ENCODE measurements around the gene NUPR1.
"Not testable (repeated sequence)": the region's sequence is repeated elsewhere in the genome, so short reads cannot be mapped to it uniquely, and the experiment has no call there.

Gene NUPR1

DNA sequence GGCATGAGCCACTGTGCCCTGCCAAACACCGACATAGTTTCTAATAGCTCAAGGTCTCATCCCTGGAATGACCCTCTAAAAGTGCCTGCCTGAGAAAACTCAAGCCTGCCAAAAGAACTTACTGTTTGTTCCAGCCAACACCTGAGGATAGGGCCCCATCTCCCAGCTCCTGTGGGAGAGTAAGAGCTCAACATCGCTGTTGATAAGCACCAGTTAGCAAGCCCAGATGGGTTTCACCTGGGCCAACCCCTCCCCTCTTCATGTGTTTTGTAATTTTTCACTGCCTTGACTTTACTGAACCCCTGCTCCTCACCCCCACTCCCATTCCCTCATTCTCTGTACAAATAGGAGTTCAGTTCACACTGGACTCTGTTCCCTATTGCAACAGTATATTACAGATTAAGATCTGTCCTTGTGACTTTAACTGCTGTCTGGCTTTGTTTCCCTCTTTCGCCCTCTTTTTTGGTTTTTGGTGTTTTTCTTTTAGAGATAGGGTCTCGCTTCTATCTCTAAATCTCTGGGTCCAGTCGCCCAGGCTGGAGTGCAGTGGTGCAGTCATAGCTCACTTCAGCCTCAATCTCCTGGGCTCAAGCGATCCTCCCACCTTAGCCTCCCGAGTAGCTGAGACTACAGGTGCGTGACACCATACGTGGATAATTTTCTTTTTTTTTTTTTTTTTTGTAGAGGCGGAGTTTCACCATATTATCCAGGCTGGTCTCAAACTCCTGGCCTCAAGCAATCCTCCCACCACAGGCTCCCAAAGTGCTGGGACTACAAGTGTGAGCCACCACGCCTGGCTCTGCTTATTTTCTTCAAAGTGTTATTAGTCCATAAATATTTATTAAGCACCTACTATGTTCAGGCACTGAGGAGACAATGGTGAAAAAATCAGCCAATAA is 12.3 kb downstream of the NUPR1 start:
- no peak for DNase-seq

DNA sequence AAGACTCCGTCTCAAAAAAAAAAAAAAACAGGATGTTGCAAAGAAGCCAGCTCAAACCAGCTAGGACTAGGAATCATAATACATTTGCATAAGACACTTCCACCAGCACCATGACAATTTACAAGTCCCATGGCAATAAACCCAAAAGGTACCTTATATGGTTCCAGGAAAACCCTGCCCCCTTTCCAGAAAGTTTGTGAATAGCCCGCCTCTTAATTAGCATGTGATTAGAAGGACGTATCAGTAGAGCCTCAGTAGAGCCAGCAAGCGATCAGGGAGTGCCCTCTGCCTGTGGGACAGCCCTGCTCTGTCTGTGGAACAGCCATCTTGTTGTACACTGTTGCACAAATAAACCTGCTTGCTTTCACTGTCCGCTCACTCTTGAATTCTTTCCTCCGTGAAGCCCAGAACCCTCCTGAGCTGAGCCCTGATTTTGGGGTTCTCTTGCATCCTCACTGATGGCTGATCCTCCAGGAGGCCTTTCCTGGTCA is 14.0 kb downstream of the NUPR1 start:
- DNase-seq: no peak

DNA sequence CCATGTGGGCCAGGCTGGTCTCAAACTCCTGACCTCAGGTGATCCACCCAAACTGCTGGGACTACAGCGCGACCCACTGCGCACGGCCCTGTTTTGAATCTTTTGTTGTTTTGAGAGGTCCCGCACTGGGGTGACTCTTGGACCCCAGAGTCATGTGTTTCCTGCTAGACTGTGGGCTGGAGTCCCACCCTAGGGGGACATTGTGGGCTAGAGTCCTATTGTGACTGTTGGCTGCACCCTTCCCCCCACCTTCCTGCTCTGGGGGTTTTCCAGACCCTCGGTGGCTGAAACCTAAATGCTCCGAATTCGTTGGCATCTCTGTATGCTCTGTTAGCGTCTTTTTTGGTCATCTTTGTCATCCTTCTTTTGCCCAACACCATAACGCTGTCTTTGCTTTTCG is 16.0 kb downstream of the NUPR1 start:
- DNase-seq: no peak

DNA sequence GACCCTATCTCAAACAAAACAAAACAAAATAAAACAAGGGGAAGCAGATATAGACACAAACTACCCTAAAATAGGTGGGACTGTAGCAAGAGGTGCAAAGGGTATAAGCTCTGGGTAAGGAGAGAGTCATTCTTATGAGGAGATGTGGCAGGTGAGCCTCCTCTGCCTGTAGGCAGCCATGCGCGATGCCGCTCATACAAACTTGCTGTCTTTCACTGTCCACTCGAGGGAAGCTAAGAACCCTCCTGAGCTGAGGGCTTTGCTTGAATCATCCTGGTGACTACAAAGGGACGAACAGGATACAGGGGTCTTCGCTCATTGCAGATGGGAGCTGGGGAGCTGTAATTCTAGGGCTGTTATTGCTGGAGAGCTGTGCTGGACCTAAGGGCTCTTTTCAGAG is 17.3 kb downstream of the NUPR1 start:
- no peak for DNase-seq

- DNase-seq: no peak
These were observed 18.1 kb downstream of the NUPR1 start for GRCh38 chr16:28520672-28521071.

GRCh38 chr16:28514246-28514645 is 24.5 kb downstream of the NUPR1 start:
- no peak for DNase-seq

GRCh38 chr16:28513484-28514181 is 25.1 kb downstream of the NUPR1 start:
- no peak for DNase-seq

- no peak for DNase-seq
These were observed 26.7 kb downstream of the NUPR1 start for GRCh38 chr16:28511801-28512789.

- no peak for DNase-seq
These were observed 27.7 kb downstream of the NUPR1 start for GRCh38 chr16:28511031-28511430.

- DNase-seq: no peak
These were observed 33.2 kb downstream of the NUPR1 start for GRCh38 chr16:28505489-28506137.

- no peak for DNase-seq
These were observed 33.9 kb downstream of the NUPR1 start for GRCh38 chr16:28504707-28505404.

GRCh38 chr16:28503470-28504259 is 35.1 kb downstream of the NUPR1 start:
- no peak for DNase-seq

DNA sequence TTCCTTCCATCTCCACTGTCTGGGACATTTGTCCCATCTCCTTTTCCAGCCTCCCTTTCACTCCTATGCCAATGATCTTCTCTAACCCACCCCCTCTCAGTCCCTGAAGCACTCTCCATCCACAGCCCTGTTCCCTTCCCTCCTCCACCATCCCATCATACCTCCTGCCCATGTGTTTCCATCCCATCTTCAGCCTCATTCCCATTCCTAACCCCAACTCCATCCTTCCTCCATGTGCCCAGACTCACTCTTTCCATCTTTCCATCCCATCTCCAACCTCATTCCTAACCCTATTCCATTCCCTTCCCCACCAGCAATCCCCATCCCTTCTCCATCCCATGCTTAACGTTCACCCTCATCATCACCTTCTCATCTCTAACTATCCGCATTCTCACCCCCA is 36.5 kb downstream of the NUPR1 start:
- DNase-seq: no peak

DNA sequence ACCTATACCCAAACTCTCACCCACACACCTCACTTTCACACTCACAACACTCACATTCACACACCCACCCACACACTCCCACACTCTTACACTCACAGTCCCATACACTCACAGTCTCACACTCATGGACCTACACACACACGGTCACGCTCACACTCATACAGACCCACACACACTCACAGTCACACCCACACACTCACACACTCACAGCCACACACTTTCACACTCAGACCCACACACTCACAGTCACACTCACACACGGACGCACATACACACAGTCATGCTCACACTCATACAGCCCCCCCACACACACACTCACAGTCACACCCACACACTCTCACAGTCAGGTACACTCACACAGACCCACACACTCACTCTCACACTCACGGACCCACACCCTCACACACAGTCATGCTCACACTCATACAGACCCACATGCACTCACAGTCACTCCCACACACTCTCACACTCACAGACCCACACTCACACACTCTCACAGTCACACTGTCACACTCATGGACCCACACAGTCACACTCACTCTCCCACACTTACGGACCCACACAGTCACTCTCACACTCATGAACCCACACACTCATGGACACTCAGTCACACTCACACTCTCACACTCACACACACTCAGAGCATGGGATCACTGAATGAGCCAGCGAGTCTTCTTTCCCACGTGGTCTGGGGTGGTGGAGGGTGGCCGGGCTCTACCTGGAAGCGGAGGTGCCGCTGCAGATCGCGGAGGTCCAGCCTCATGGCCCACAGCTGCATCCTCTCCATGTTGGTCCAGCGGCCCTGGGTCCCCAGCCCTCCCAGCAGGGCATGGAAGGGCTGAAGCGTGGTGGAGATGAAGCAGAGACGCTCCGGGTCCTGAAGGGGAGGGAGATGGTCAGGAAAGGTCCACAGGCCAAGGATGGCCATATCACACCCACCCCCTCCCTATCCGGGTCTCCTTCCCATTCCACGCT is 37.2 kb downstream of the NUPR1 start:
- no peak for DNase-seq

- not testable (repeated sequence) for DNase-seq
These were observed 38.1 kb downstream of the NUPR1 start for GRCh38 chr16:28500476-28501180.

DNA sequence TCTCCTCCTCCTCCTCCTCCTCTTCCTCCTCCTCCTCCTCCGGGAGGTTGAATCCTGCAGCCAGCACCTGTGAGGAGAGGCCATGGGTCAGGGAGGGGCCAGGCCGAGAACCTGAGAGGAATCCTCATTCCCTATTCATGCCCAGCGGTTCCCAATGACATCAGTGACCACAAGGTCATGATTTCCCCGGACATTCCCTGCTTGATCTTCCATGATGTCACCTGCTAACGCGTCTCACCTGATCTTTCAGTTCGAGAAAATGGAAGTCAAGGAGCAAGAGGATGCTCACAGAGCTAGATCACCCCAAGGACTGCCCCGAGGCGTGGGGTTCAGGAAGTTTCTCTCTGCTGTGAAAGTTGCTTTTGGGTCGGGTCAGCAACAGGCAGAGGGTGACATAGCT is 38.9 kb downstream of the NUPR1 start:
- no peak for DNase-seq

GRCh38 chr16:28498666-28499381 is 40.0 kb downstream of the NUPR1 start:
- no peak for DNase-seq
